Hepatocyte (in vitro differentiated cells): ENCODE data around the gene ARSG. TPM values are rescaled to one million over a fixed set of nuclear protein-coding genes. Genes with fewer than 3 reads are reported as not detected.

Experiments
- DNase-seq: peaks from one replicate; pipeline ENCODE4 v3.0.0-alpha.2; 2016; ENCODE audit warnings: low spot score
- H2AFZ ChIP-seq: fragments of 200-600 bp; sonication (generic); 2 replicates; pipeline ENCODE4 v1.6.0; 2016; ENCODE audit warnings: antibody characterized with exemption, mild to moderate bottlenecking
- H3K27ac ChIP-seq: fragments of 200-600 bp; sonication (generic); 2 replicates; pipeline ENCODE4 v1.5.1; 2016; ENCODE audit warnings: mild to moderate bottlenecking
- H3K27me3 ChIP-seq: fragments of 200-600 bp; sonication (generic); 2 replicates; pipeline ENCODE4 v1.6.1; 2016
- H3K36me3 ChIP-seq: fragments of 200-600 bp; sonication (generic); replicated peaks from 2 replicates; pipeline ENCODE4 v1.5.1; 2016; ENCODE audit warnings: low read depth; ENCODE audit not compliant: insufficient read depth
- H3K4me1 ChIP-seq: fragments of 200-600 bp; sonication (generic); 2 replicates; pipeline ENCODE4 v1.5.1; 2016; ENCODE audit warnings: mild to moderate bottlenecking, moderate library complexity; ENCODE audit not compliant: insufficient read depth
- H3K4me2 ChIP-seq: fragments of 200-600 bp; sonication (generic); 2 replicates; pipeline ENCODE4 v1.6.0; 2016
- H3K4me3 ChIP-seq: fragments of 200-600 bp; sonication (generic); 2 replicates; pipeline ENCODE4 v1.5.1; 2016; ENCODE audit warnings: mild to moderate bottlenecking
- H3K79me2 ChIP-seq: fragments of 200-600 bp; sonication (generic); 2 replicates; pipeline ENCODE4 v1.6.0; 2017; ENCODE audit warnings: mild to moderate bottlenecking
- H3K9me2 ChIP-seq: fragments of 200-600 bp; sonication (generic); replicated peaks from 2 replicates; pipeline ENCODE4 v1.6.0; 2017; ENCODE audit warnings: mild to moderate bottlenecking; ENCODE audit not compliant: insufficient read depth
- H3K9me3 ChIP-seq: fragments of 200-600 bp; sonication (generic); 2 replicates; pipeline ENCODE4 v1.5.1; 2016; ENCODE audit warnings: low read depth, mild to moderate bottlenecking
- H4K20me1 ChIP-seq: fragments of 200-600 bp; sonication (generic); 2 replicates; pipeline ENCODE4 v1.6.0; 2016; ENCODE audit warnings: mild to moderate bottlenecking; ENCODE audit not compliant: insufficient read depth, poor library complexity, severe bottlenecking
- EZH2 ChIP-seq: fragments of 200-600 bp; sonication (generic); IDR thresholded peaks from 2 replicates; pipeline ENCODE4 v1.6.1; 2016; ENCODE audit warnings: antibody characterized with exemption, mild to moderate bottlenecking, borderline replicate concordance
- EZH2phosphoT487 ChIP-seq: fragments of 200-600 bp; sonication (generic); IDR thresholded peaks from one replicate; pipeline ENCODE4 v1.6.1; 2018; ENCODE audit warnings: antibody characterized with exemption, mild to moderate bottlenecking, low read depth, moderate library complexity; ENCODE audit not compliant: unreplicated experiment, severe bottlenecking
- WGBS: methylation state at CpG from one replicate; pipeline ENCODE4 v1.1.6; 2016; ENCODE audit warnings: low lambda C conversion rate; ENCODE audit errors: missing lambda C conversion rate; 5-methylcytosine and 5-hydroxymethylcytosine counted together
- polyA plus RNA-seq: library from polyadenylated mRNA; unstranded; fragments of >200 nt; fragmentation: Nextera tagmentation; extraction: Ambion mirVana; gene quantifications from 2 replicates; pipeline ENCODE4 v1.2.1, GENCODE V29; 2016
- total RNA-seq: library from RNA; depleted of rRNA; stranded (reverse); fragments of >200 nt; gene quantifications from 2 replicates; pipeline ENCODE4 v1.2.3, GENCODE V29; 2014
- TF ChIP-seq, protein P1 (sequence below): fragments of 200-600 bp; sonication (generic); IDR thresholded peaks from 2 replicates; pipeline ENCODE4 v1.5.1; 2016; ENCODE audit warnings: antibody characterized with exemption, mild to moderate bottlenecking; ENCODE audit not compliant: poor library complexity

Gene ARSG
- total and polyA plus RNA-seq, 2 experiments from 2014 or later, result 1.3 to 1.4 TPM

DNA sequence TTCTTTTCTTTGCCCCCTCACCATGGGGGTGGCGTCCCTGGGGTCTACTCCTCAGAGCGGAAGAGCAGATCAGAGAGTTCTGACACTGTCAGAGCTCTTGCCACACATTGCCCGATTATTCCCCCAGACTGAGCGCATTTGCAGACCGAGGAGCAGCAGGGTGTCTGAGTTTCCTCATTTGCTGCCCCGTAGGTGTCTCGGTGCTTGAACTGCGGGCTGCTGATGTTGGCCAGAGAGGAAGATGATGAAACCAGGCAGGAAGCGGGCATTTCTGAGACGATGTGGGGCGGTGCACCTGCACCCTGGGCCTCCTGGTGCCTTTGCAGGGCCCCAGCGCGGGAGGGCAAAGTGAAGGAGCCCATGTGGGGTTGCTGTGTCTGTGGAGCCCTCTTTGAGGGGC, 55.2 kb downstream of the ARSG start:
- Histone ChIP-seq H4K20me1 (no peaks in the 10 kb centered on the region), H3K4me1 (no peaks in the 10 kb centered on the region), H3K9me3 (no peaks in the 10 kb centered on the region), H3K9me2 (no peaks in the 10 kb centered on the region), H3K36me3 (no peaks in the 10 kb centered on the region), H3K79me2 (no peaks in the 10 kb centered on the region), H3K27ac (no peak overlapping the region), H3K4me3 (no peak overlapping the region), H2AFZ (no peak overlapping the region), H3K4me2 (no peak overlapping the region), H3K27me3 (no peaks in the 10 kb centered on the region)
- 92% methylated on average over 13 of the region's 13 CpGs for WGBS
- DNase-seq, result no peak
- TF ChIP-seq EZH2phosphoT487, result no peak
- TF ChIP-seq, protein P1, sequence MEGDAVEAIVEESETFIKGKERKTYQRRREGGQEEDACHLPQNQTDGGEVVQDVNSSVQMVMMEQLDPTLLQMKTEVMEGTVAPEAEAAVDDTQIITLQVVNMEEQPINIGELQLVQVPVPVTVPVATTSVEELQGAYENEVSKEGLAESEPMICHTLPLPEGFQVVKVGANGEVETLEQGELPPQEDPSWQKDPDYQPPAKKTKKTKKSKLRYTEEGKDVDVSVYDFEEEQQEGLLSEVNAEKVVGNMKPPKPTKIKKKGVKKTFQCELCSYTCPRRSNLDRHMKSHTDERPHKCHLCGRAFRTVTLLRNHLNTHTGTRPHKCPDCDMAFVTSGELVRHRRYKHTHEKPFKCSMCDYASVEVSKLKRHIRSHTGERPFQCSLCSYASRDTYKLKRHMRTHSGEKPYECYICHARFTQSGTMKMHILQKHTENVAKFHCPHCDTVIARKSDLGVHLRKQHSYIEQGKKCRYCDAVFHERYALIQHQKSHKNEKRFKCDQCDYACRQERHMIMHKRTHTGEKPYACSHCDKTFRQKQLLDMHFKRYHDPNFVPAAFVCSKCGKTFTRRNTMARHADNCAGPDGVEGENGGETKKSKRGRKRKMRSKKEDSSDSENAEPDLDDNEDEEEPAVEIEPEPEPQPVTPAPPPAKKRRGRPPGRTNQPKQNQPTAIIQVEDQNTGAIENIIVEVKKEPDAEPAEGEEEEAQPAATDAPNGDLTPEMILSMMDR, result no peak
- no peak for TF ChIP-seq EZH2

- H3K4me3 ChIP-seq, result no peak overlapping the region
- no peaks in the 10 kb centered on the region for H3K79me2 ChIP-seq
- H3K4me1 ChIP-seq, result no peaks in the 10 kb centered on the region
- H2AFZ ChIP-seq, result no peak overlapping the region
- WGBS, result 95% methylated on average over 6 of the region's 6 CpGs
- no peaks in the 10 kb centered on the region for H3K9me3 ChIP-seq
- H3K27me3 ChIP-seq, result no peaks in the 10 kb centered on the region
- no peak for DNase-seq
- H4K20me1 ChIP-seq, result no peaks in the 10 kb centered on the region
- H3K36me3 ChIP-seq, result no peaks in the 10 kb centered on the region
- H3K27ac ChIP-seq, result no peak overlapping the region
- no peak overlapping the region for H3K4me2 ChIP-seq
- H3K9me2 ChIP-seq, result no peaks in the 10 kb centered on the region
- TF ChIP-seq, protein P1, result no peak
- TF ChIP-seq EZH2phosphoT487, result no peak
- TF ChIP-seq EZH2, result no peak
These were observed 56.1 kb downstream of the ARSG start for GRCh38 chr17:68347380-68347779.

- Histone ChIP-seq H3K4me1 (no peaks in the 10 kb centered on the region), H3K9me3 (no peaks in the 10 kb centered on the region), H3K36me3 (no peaks in the 10 kb centered on the region), H4K20me1 (no peaks in the 10 kb centered on the region), H3K4me2 (no peak overlapping the region), H3K9me2 (no peaks in the 10 kb centered on the region), H3K4me3 (no peak overlapping the region), H3K79me2 (no peaks in the 10 kb centered on the region), H2AFZ (no peak overlapping the region), H3K27ac (no peak overlapping the region), H3K27me3 (no peaks in the 10 kb centered on the region)
- 93% methylated on average over 4 of the region's 4 CpGs for WGBS
- TF ChIP-seq EZH2phosphoT487, result no peak
- TF ChIP-seq, protein P1, result no peak
- TF ChIP-seq EZH2, result no peak
- DNase-seq, result no peak
These were observed 57.9 kb downstream of the ARSG start for GRCh38 chr17:68349157-68349556.

DNA sequence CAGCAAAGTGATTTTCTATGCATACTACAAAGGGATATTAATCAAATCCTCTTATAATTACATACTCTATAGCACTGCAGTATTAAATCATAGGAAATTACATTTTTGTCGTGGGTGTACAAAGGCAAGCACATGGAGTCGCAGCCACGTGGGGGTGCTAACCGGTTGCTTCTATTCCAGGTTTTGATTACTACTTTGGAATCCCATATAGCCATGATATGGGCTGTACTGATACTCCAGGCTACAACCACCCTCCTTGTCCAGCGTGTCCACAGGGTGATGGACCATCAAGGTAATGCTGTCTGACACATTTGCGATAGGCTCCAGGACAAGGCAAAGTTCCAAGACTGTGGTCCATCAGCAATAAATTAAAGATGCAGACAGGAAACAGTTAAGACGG, 60.1 kb downstream of the ARSG start:
- TF ChIP-seq, protein P1, result no peak
- no peak for TF ChIP-seq EZH2phosphoT487
- TF ChIP-seq EZH2, result no peak
- 73% methylated on average over 7 of the region's 7 CpGs for WGBS

More for the DNA sequence above, 60.1 kb downstream of the ARSG start:
- DNase-seq, result no peak
- Histone ChIP-seq H2AFZ (no peak overlapping the region), H3K27ac (no peak overlapping the region), H3K9me2 (no peaks in the 10 kb centered on the region), H3K79me2 (no peaks in the 10 kb centered on the region), H3K4me2 (no peak overlapping the region), H3K4me1 (no peaks in the 10 kb centered on the region), H3K4me3 (no peak overlapping the region), H3K27me3 (no peaks in the 10 kb centered on the region), H4K20me1 (no peaks in the 10 kb centered on the region), H3K36me3 (no peaks in the 10 kb centered on the region), H3K9me3 (no peaks in the 10 kb centered on the region)
